Stimulated activated CD8-positive, alpha-beta memory T cell treated with anti-CD3 and anti-CD28 coated beads, Interleukin-4, amount 100 ng/mL, for 48 hours (primary cell): ENCODE data around the gene SLC7A5.
"Not testable (repeated sequence)": the region's sequence is repeated elsewhere in the genome, so short reads cannot be mapped to it uniquely, and the experiment has no call there.

ENCODE experiments used
- DNase-seq: peaks from one replicate; pipeline ENCODE4 v3.0.0-alpha.2; 2020

The SLC7A5 gene

GRCh38 chr16:87831421-87832136 is 37.7 kb downstream of the SLC7A5 start:
- DNase-seq: no peak

GRCh38 chr16:87830673-87831420 is 38.5 kb downstream of the SLC7A5 start:
- DNase-seq: peak; percentile 33

- no peak for DNase-seq
These were observed 39.2 kb downstream of the SLC7A5 start for GRCh38 chr16:87829988-87830672.

GRCh38 chr16:87829622-87829980 is 39.7 kb downstream of the SLC7A5 start:
- no peak for DNase-seq

GRCh38 chr16:87828907-87829621 is 40.2 kb downstream of the SLC7A5 start:
- peak; percentile 40 for DNase-seq

GRCh38 chr16:87828071-87828906 is 41.0 kb downstream of the SLC7A5 start:
- peak; percentile 60 for DNase-seq

GRCh38 chr16:87827588-87827915 is 41.8 kb downstream of the SLC7A5 start:
- not testable (repeated sequence) for DNase-seq

GRCh38 chr16:87826798-87827587 is 42.3 kb downstream of the SLC7A5 start:
- DNase-seq: no peak

- DNase-seq: not testable (repeated sequence)
These were observed 42.9 kb downstream of the SLC7A5 start for GRCh38 chr16:87826407-87826797.

GRCh38 chr16:87825842-87826120 is 43.5 kb downstream of the SLC7A5 start:
- DNase-seq: not testable (repeated sequence)

GRCh38 chr16:87824991-87825841 is 44.1 kb downstream of the SLC7A5 start:
- DNase-seq: no peak

- no peak for DNase-seq
These were observed 45.0 kb downstream of the SLC7A5 start for GRCh38 chr16:87824016-87824990.

GRCh38 chr16:87823181-87823929 is 46.0 kb downstream of the SLC7A5 start:
- no peak for DNase-seq

- no peak for DNase-seq
These were observed 47.0 kb downstream of the SLC7A5 start for GRCh38 chr16:87822108-87822970.

GRCh38 chr16:87821376-87822107 is 47.8 kb downstream of the SLC7A5 start:
- DNase-seq: no peak

GRCh38 chr16:87819983-87820382 is 49.3 kb downstream of the SLC7A5 start:
- no peak for DNase-seq

- DNase-seq: no peak
These were observed 50.0 kb downstream of the SLC7A5 start for GRCh38 chr16:87819282-87819681.
